K562 (cell line): ENCODE measurements around the gene KRT80. TPM values are rescaled to one million over a fixed set of nuclear protein-coding genes. Genes with fewer than 3 reads are reported as not detected.

Experiments used
- ATAC-seq: fragments of 200-7000 bp; cut with Tn5 transposase; 3 replicates; pipeline ENCODE4 v1.9.1; 2020; ENCODE audit warnings: moderate library complexity
- BruUV-seq: library from RNA; stranded (reverse); fragments of 400-500 nt; replicated peaks from 2 replicates; lab custom pipeline; 2021; lab: Mats Ljungman, UMichigan
- CTCF ChIA-PET: fragments of 300-600 bp; formaldehyde crosslinking; extraction: SDS; loops from one replicate; lab custom pipeline; 2021; ENCODE audit warnings: low intra/inter-chr PET ratio; lab: Yijun Ruan, JAX
- POLR2A ChIA-PET: fragments of 300-600, 350-650 bp; sonication (Branson Sonifier 250); formaldehyde crosslinking; extraction: SDS; loops from one replicate; lab custom pipeline; 2021; ENCODE audit warnings: antibody characterized with exemption, inconsistent platforms; lab: Yijun Ruan, JAX
- DNase-seq, 4 experiments: peaks; one replicate each; pipeline versions ENCODE4 v3.0.0 to v3.0.0-alpha.2; 2011 to 2018; ENCODE audit warnings: low spot score in 3 of 4, mixed read lengths in 3 of 4; ENCODE audit errors: extremely low read depth in 1 of 4
- FAIRE-seq: peaks from 2 replicates; lab custom pipeline; 2011; peaks lifted over from hg19 to GRCh38; lab: Jason Lieb, UNC
- H2AFZ ChIP-seq: 2 replicates; pipeline ENCODE4 v1.6.0; 2011; ENCODE audit warnings: low read depth, low read length, control low read depth, inconsistent platforms
- H3K27ac ChIP-seq: fragments of 200-600 bp; 3 replicates; pipeline ENCODE4 v1.8.0; 2011; ENCODE audit warnings: low read depth, mild to moderate bottlenecking, control low read depth, inconsistent platforms, low read length, moderate library complexity, mixed read lengths; ENCODE audit errors: extremely low read depth
- H3K27me3 ChIP-seq, 2 experiments: fragments of 300-600 bp in 1 of 2; 2 replicates in 1 of 2; 3 replicates in 1 of 2; pipeline versions ENCODE4 v1.6.0 to v1.8.0; 2011; ENCODE audit warnings: inconsistent platforms in 2 of 2, low read length in 2 of 2, mild to moderate bottlenecking in 1 of 2, mixed read lengths in 1 of 2, moderate library complexity in 1 of 2; ENCODE audit not compliant: control insufficient read depth in 2 of 2, insufficient read depth in 2 of 2
- H3K36me3 ChIP-seq: fragments of 300-600 bp; 3 replicates; pipeline ENCODE4 v1.8.0; 2011; ENCODE audit warnings: mild to moderate bottlenecking, low read length, inconsistent platforms; ENCODE audit not compliant: control insufficient read depth, insufficient read depth
- H3K4me1 ChIP-seq, 2 experiments: fragments of 200-600 bp in 1 of 2; replicated peaks in 1 of 2; 2 replicates in 1 of 2; 3 replicates in 1 of 2; pipeline versions ENCODE4 v1.5.1 to v1.8.0; 2011; ENCODE audit warnings: inconsistent platforms in 2 of 2, low read length in 2 of 2, mild to moderate bottlenecking in 1 of 2, mixed read lengths in 1 of 2, moderate library complexity in 1 of 2; ENCODE audit not compliant: control insufficient read depth in 2 of 2, insufficient read depth in 2 of 2
- H3K4me2 ChIP-seq: 2 replicates; pipeline ENCODE4 v1.6.1; 2011; ENCODE audit warnings: low read length, control low read depth, inconsistent platforms, mixed read lengths; ENCODE audit not compliant: insufficient read depth
- H3K4me3 ChIP-seq: fragments of 200-600 bp; sonication (generic), shearing (Covaris generic); 2 replicates; pipeline ENCODE4 v1.5.1; 2016; ENCODE audit warnings: control low read depth, inconsistent platforms
- H3K79me2 ChIP-seq: fragments of 200-600 bp; 3 replicates; pipeline ENCODE4 v1.8.0; 2011; ENCODE audit warnings: low read length, inconsistent platforms; ENCODE audit not compliant: control insufficient read depth, insufficient read depth
- H3K9ac ChIP-seq, 2 experiments: 2 replicates each; pipeline versions ENCODE4 v1.6.0 to v1.6.1; 2011; ENCODE audit warnings: low read depth in 2 of 2, low read length in 2 of 2, control low read depth in 1 of 2, inconsistent platforms in 1 of 2, mild to moderate bottlenecking in 1 of 2, mixed read lengths in 1 of 2; ENCODE audit not compliant: insufficient read depth in 1 of 2
- H3K9me1 ChIP-seq: one replicate; pipeline ENCODE4 v1.6.0; 2011; ENCODE audit warnings: inconsistent platforms, mild to moderate bottlenecking, low read length, moderate library complexity; ENCODE audit not compliant: control insufficient read depth, insufficient read depth
- H3K9me3 ChIP-seq: replicated peaks from 2 replicates; pipeline ENCODE4 v1.5.1; 2011; ENCODE audit warnings: low read depth, low read length, inconsistent platforms; ENCODE audit not compliant: control insufficient read depth, insufficient read depth
- H4K20me1 ChIP-seq: replicated peaks from 2 replicates; pipeline ENCODE4 v1.6.1; 2011; ENCODE audit warnings: low read length, inconsistent platforms, mixed read lengths; ENCODE audit not compliant: control insufficient read depth, insufficient read depth
- GABPB1 ChIP-seq: sonication (generic); formaldehyde crosslinking; IDR thresholded peaks from 2 replicates; pipeline ENCODE4 v1.8.0; 2022; ENCODE audit warnings: mild to moderate bottlenecking, missing genetic modification reagents
- SRSF1 ChIP-seq: fragments of 200-400 bp; formaldehyde crosslinking; IDR thresholded peaks from 2 replicates; pipeline ENCODE4 v1.6.1; 2017; ENCODE audit warnings: mild to moderate bottlenecking, low read depth, low read length, moderate library complexity
- ZC3H11A ChIP-seq: IDR thresholded peaks from 2 replicates; pipeline ENCODE4 v1.6.1; 2012; ENCODE audit warnings: low read depth, low read length, improper control_type of control experiment
- ZFPM2 ChIP-seq: fragments of 250-450 bp; sonication (Bioruptor Pico); IDR thresholded peaks from 2 replicates; pipeline ENCODE4 v1.5.1; 2022; ENCODE audit warnings: mild to moderate bottlenecking
- ZNF77 ChIP-seq: fragments of 250-450 bp; sonication (Bioruptor Pico); IDR thresholded peaks from 2 replicates; pipeline ENCODE4 v1.5.0; 2020
- WGBS: fragments of 100-300 bp; shearing (Covaris generic); methylation state at CpG from one replicate; pipeline ENCODE4 v1.1.6; 2016; ENCODE audit warnings: low coverage, mixed read lengths; ENCODE audit not compliant: insufficient coverage; ENCODE audit errors: missing lambda C conversion rate; 5-methylcytosine and 5-hydroxymethylcytosine counted together
- in situ Hi-C: fragments of 300-500 bp; cut with MboI; formaldehyde crosslinking; loops from 4 replicates; pipeline ENCODE4 v1.15.0; 2018; ENCODE audit warnings: inconsistent platforms, mixed read lengths
- intact Hi-C: fragments of 100-400 bp; cut with micrococcal nuclease; formaldehyde crosslinking; loops from 2 replicates; pipeline ENCODE4 v1.14.2; 2022
- polyA plus RNA-seq, 8 experiments: library from polyadenylated mRNA; depleted of rRNA in 4 of 8; stranded (reverse) in 5 of 8; unstranded in 3 of 8; fragments of >200 nt; fragmentation: Nextera tagmentation in 2 of 8; fragmentation: Illumina TruSeq in 1 of 8; extraction: Ambion mirVana in 2 of 8; extraction: Trizol in 1 of 8; gene quantifications; 2 replicates each; pipeline versions ENCODE4 v1.2.1 to v1.2.3, GENCODE V29; 2011 to 2014; ENCODE audit warnings: inconsistent platforms in 1 of 8, missing spikeins in 1 of 8
- total RNA-seq, 7 experiments: library from RNA; depleted of rRNA in 6 of 7; stranded (reverse); fragments of >200 nt in 6 of 7; fragmentation: Illumina TruSeq in 2 of 7; extraction: Trizol in 2 of 7; gene quantifications; 2 replicates each; pipeline versions ENCODE4 v1.2.1 to v1.2.3, GENCODE V29; 2011 to 2021; ENCODE audit warnings: low replicate concordance in 1 of 7

Gene KRT80
- total and polyA plus RNA-seq, 9 of the 15 experiments (the other 6 are each of a cell fraction or from before 2014, with no cell fraction given), result not detected

- TF ChIP-seq SRSF1 (no peak), ZFPM2 (no peak)
- TF ChIP-seq, all 486 proteins: peak for 0
These were observed 59.1 kb downstream of the KRT80 start (continued) for GRCh38 chr12:52132754-52133161.

- Histone ChIP-seq H3K79me2 (no peaks in the 10 kb centered on the region), H2AFZ (no peak overlapping the region), H3K27ac (no peak overlapping the region), H3K27me3 (peaks cover 33 to 61% of the 10 kb centered on the region in 2 experiments; a peak in 4 of 5 replicates), H4K20me1 (no peaks in the 10 kb centered on the region; the same call in 1 of the 2 replicates), H3K4me3 (no peak overlapping the region), H3K4me2 (no peak overlapping the region), H3K9me3 (no peaks in the 10 kb centered on the region), H3K36me3 (no peaks in the 10 kb centered on the region), H3K9ac (no peak overlapping the region), H3K9me1 (no peaks in the 10 kb centered on the region), H3K4me1 (peaks cover 0 to 14% of the 10 kb centered on the region in 2 experiments; a peak in 1 of 5 replicates)
- POLR2A ChIA-PET, result interaction anchor here (0.6 kb wide), 1 partner anchor 390 kb away, joined by 3 read pairs; no protein-coding TSS in a partner anchor
- no TSS peak for BruUV-seq
- TF ChIP-seq GABPB1 (CRISPR knock-in tag) (no peak), ZNF77 (CRISPR knock-in tag) (no peak), ZC3H11A (no peak)
- DNase-seq, result no peak
- CTCF ChIA-PET, result no interaction called here
- WGBS, result 0% methylated on average over 5 of the region's 5 CpGs
- ATAC-seq, result no peak
- intact Hi-C loops (no loop called here), in situ Hi-C loops (no loop called here)
- FAIRE-seq, result no peak
These were observed 61.1 kb downstream of the KRT80 start for GRCh38 chr12:52130711-52131110.
